Type B pancreatic cell (in vitro differentiated cells): ENCODE results near the gene BARD1. TPM values are rescaled to one million over a fixed set of nuclear protein-coding genes. Genes with fewer than 3 reads are reported as not detected.
"Not testable (repeated sequence)": the region's sequence is repeated elsewhere in the genome, so short reads cannot be mapped to it uniquely, and the experiment has no call there.

ENCODE experiments used
- DNase-seq: peaks from one replicate; pipeline ENCODE4 v3.0.0; 2021; ENCODE audit warnings: mixed read lengths; ENCODE audit not compliant: unreplicated experiment; ENCODE audit errors: extremely low spot score
- H3K27ac Mint-ChIP-seq: 2 replicates; pipeline ENCODE4 v1.8.0; 2021; ENCODE audit warnings: mild to moderate bottlenecking, mixed read lengths
- H3K27me3 Mint-ChIP-seq: 2 replicates; pipeline ENCODE4 v1.8.0; 2021; ENCODE audit warnings: mixed read lengths
- H3K36me3 Mint-ChIP-seq: 2 replicates; pipeline ENCODE4 v1.8.0; 2021; ENCODE audit warnings: mixed read lengths
- H3K4me1 Mint-ChIP-seq: one replicate; pipeline ENCODE4 v1.8.0; 2021; ENCODE audit warnings: mixed read lengths; ENCODE audit not compliant: unreplicated experiment
- H3K4me3 Mint-ChIP-seq: 2 replicates; pipeline ENCODE4 v1.8.0; 2021; ENCODE audit warnings: mild to moderate bottlenecking, mixed read lengths
- H3K9me3 Mint-ChIP-seq: 2 replicates; pipeline ENCODE4 v1.8.0; 2021; ENCODE audit warnings: mixed read lengths
- CTCF ChIP-seq: fragments of 200-600 bp; sonication (generic); conservative IDR thresholded peaks from 2 replicates; pipeline ENCODE4 v1.5.0; 2021; ENCODE audit warnings: antibody characterized with exemption, mild to moderate bottlenecking
- total RNA-seq: library from RNA; stranded (reverse); gene quantifications from 2 replicates; pipeline ENCODE4 v1.2.1, GENCODE V29; 2021; ENCODE audit warnings: low replicate concordance

BARD1 gene
- total RNA-seq, 1 donor from 2014 or later: 25.7 TPM

GRCh38 chr2:214706986-214707385, 102.5 kb downstream of the BARD1 start:
- no peak for TF ChIP-seq CTCF
- no peak for DNase-seq
- Mint-ChIP-seq H3K27me3 (no peaks in the 10 kb centered on the region), H3K36me3 (no peaks in the 10 kb centered on the region), H3K4me1 (no peaks in the 10 kb centered on the region), H3K4me3 (no peak overlapping the region), H3K9me3 (peaks cover 5% of the 10 kb centered on the region), H3K27ac (no peak overlapping the region)

DNA sequence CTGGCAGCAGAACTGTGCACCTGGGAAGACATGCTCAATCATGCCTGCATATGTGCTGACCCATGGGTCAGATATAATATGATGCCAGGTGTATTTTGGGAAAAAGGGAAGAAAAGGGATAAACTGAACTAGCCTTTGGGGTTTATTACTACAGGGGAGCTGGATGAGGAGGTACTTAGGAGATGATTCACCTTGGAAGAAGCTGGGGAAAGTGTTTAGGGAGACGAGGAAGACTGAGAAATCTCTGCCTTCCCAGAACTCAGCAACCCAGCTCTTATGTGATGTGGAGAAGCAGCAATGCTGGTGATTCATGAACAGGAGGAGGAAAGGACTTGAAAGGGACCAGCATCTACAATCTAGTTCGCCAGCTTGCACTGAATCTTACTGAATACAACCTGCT, 110.2 kb downstream of the BARD1 start:
- no peak for TF ChIP-seq CTCF
- no peaks in the 10 kb centered on the region for H3K4me1 Mint-ChIP-seq
- H3K36me3 Mint-ChIP-seq: no peaks in the 10 kb centered on the region
- no peaks in the 10 kb centered on the region for H3K27me3 Mint-ChIP-seq
- no peak overlapping the region for H3K27ac Mint-ChIP-seq
- no peak overlapping the region for H3K4me3 Mint-ChIP-seq
- DNase-seq: no peak
- peaks cover 7% of the 10 kb centered on the region for H3K9me3 Mint-ChIP-seq

- Mint-ChIP-seq H3K36me3 (no peaks in the 10 kb centered on the region), H3K4me1 (no peaks in the 10 kb centered on the region), H3K9me3 (peaks cover 12% of the 10 kb centered on the region), H3K27me3 (no peaks in the 10 kb centered on the region), H3K27ac (no peak overlapping the region), H3K4me3 (no peak overlapping the region)
- DNase-seq: no peak
- no peak for TF ChIP-seq CTCF
Measured at GRCh38 chr2:214696681-214697080, 112.8 kb downstream of the BARD1 start.

- Mint-ChIP-seq H3K27me3 (no peaks in the 10 kb centered on the region), H3K36me3 (no peaks in the 10 kb centered on the region), H3K4me3 (no peak overlapping the region), H3K4me1 (no peaks in the 10 kb centered on the region), H3K9me3 (peaks cover 8% of the 10 kb centered on the region), H3K27ac (no peak overlapping the region)
- TF ChIP-seq CTCF: no peak
- no peak for DNase-seq
Measured at GRCh38 chr2:214695789-214696188, 113.7 kb downstream of the BARD1 start.

GRCh38 chr2:214683557-214683956, 125.9 kb downstream of the BARD1 start:
- H3K27ac Mint-ChIP-seq: peak overlapping the region; percentile 62
- DNase-seq, H3K27me3 Mint-ChIP-seq, H3K9me3 Mint-ChIP-seq, H3K4me1 Mint-ChIP-seq, H3K36me3 Mint-ChIP-seq: not testable (repeated sequence)
- H3K4me3 Mint-ChIP-seq: peak overlapping the region; percentile 85

GRCh38 chr2:214679736-214680135, 129.7 kb downstream of the BARD1 start:
- no peak for TF ChIP-seq CTCF
- Mint-ChIP-seq H3K4me1 (no peaks in the 10 kb centered on the region), H3K27me3 (no peaks in the 10 kb centered on the region), H3K27ac (no peak overlapping the region), H3K9me3 (no peaks in the 10 kb centered on the region), H3K4me3 (no peak overlapping the region), H3K36me3 (no peaks in the 10 kb centered on the region)
- DNase-seq: no peak
